Peyer's patch (tissue), 4 donors: ENCODE measurements around the gene ST3GAL2. TPM values are rescaled to one million over a fixed set of nuclear protein-coding genes. Genes with fewer than 3 reads are reported as not detected.

Source experiments
- DNase-seq, 3 donors: peaks; one replicate each; pipeline ENCODE4 v3.0.0-alpha.2; 2017 to 2019
- H3K27ac ChIP-seq, 4 donors: fragments of 200-600 bp; sonication (generic); one replicate each; pipeline ENCODE4 v1.5.1; 2016 to 2019
- H3K27me3 ChIP-seq, 2 donors: fragments of 200-600 bp; sonication (generic); one replicate each; pipeline ENCODE4 v1.5.1; 2019
- H3K36me3 ChIP-seq, 3 donors: fragments of 200-600 bp; sonication (generic); one replicate each; pipeline ENCODE4 v1.5.1; 2016 to 2019
- H3K4me1 ChIP-seq, 4 donors: fragments of 200-600 bp; sonication (generic); one replicate each; pipeline ENCODE4 v1.5.1; 2016 to 2019
- H3K4me3 ChIP-seq, 4 donors: fragments of 200-600 bp; sonication (generic); 1 replicate in 3 of 4; 2 replicates in 1 of 4; pipeline ENCODE4 v1.5.1; 2016 to 2019; ENCODE audit warnings: mild to moderate bottlenecking in 1 of 4
- H3K9me3 ChIP-seq, 4 donors: fragments of 200-600 bp; sonication (generic); one replicate each; pipeline ENCODE4 v1.5.1; 2016 to 2019; ENCODE audit warnings: mild to moderate bottlenecking in 1 of 4
- CTCF ChIP-seq, 6 experiments: fragments of 450-650 bp in 4 of 6; fragments of 200-600 bp in 2 of 6; sonication (generic) in 1 of 6; IDR thresholded peaks; one replicate each; pipeline ENCODE4 v1.5.1; 2017 to 2019; ENCODE audit warnings: antibody characterized with exemption in 6 of 6, mild to moderate bottlenecking in 3 of 6, moderate library complexity in 1 of 6
- POLR2A ChIP-seq, 2 donors: fragments of 450-650 bp; IDR thresholded peaks; one replicate each; pipeline ENCODE4 v1.5.1; 2017; ENCODE audit warnings: antibody characterized with exemption in 2 of 2, mild to moderate bottlenecking in 2 of 2, moderate library complexity in 2 of 2
- small RNA-seq, 2 donors: library from RNA; depleted of rRNA; stranded (forward); fragments of <200 nt; gene quantifications; one replicate each; pipeline ENCODE3, GENCODE V24; 2016
- total RNA-seq, 4 donors: library from RNA; depleted of rRNA; stranded (reverse); fragments of >200 nt; gene quantifications; one replicate each; pipeline ENCODE4 v1.1.0, GENCODE V29; 2016

Gene ST3GAL2
- total RNA-seq, 4 donors from 2014 or later: 13.0 to 27.5 (median 19.6) TPM

- TF ChIP-seq POLR2A (IDR thresholded peaks at IDR 0.05): no peak
- no peak for TF ChIP-seq CTCF (IDR thresholded peaks at IDR 0.05)
Observed at GRCh38 chr16:70331091-70331490, 107.8 kb downstream of the ST3GAL2 start.

More at GRCh38 chr16:70331091-70331490, 107.8 kb downstream of the ST3GAL2 start:
- Histone ChIP-seq H3K27me3 (no peaks in the 10 kb centered on the region), H3K36me3 (peaks cover 0 to 88% (median 0%) of the 10 kb centered on the region in 3 donors), H3K4me3 (no peak overlapping the region), H3K4me1 (no peaks in the 10 kb centered on the region), H3K9me3 (no peaks in the 10 kb centered on the region), H3K27ac (no peak overlapping the region)
- DNase-seq: no peak

Small RNA genes lying within 50 kb of the gene (small RNA-seq; reads per million reads assigned to genes)
- gene RNU6-23P: 0 to 0.06 reads per million in 2 donors
- gene RPS27P26: 0 reads per million in 2 donors

Other genes starting within 250 kb of the ST3GAL2 start
- 10 to 100 TPM; 15.7 to 33.4 (median 20.9) TPM for gene EXOSC6, start 187.2 kb downstream of the ST3GAL2 start, total RNA-seq
- gene AARS1, start 149.6 kb downstream of the ST3GAL2 start, total RNA-seq: 100 to 1,000 TPM in 1 of 4 donors, 10 to 100 TPM in 3; 30.3 to 102 (median 59.1) TPM
- gene DDX19B, start 139.9 kb downstream of the ST3GAL2 start, total RNA-seq: 10 to 100 TPM; 26.2 to 53.4 (median 42.1) TPM
- 10 to 100 TPM; 24.2 to 54.5 (median 30.6) TPM for gene DDX19A, start 92.2 kb downstream of the ST3GAL2 start, total RNA-seq
- 100 to 1,000 TPM in 1 of 4 donors, 10 to 100 TPM in 3; 32.2 to 127 (median 52.9) TPM for gene FCSK, start 15.5 kb upstream of the ST3GAL2 start, total RNA-seq
- 10 to 100 TPM; 71.3 to 99.0 (median 75.8) TPM for gene COG4, start 84.5 kb upstream of the ST3GAL2 start, total RNA-seq
- gene SF3B3, start 84.7 kb upstream of the ST3GAL2 start, total RNA-seq: 100 to 1,000 TPM in 1 of 4 donors, 10 to 100 TPM in 3; 48.5 to 119 (median 94.9) TPM
- gene IL34, start 207.5 kb upstream of the ST3GAL2 start, total RNA-seq: 10 to 100 TPM in 1 of 4 donors, 1 to 10 TPM in 3; 1.6 to 23.1 (median 2.6) TPM
- gene MTSS2, start 247.0 kb upstream of the ST3GAL2 start, total RNA-seq: 100 to 1,000 TPM in 1 of 4 donors, 10 to 100 TPM in 3; 12.1 to 115 (median 30.4) TPM